ENCODE measurements around the gene IGFLR1. TPM values are rescaled to one million over a fixed set of nuclear protein-coding genes. Genes with fewer than 3 reads are reported as not detected.

IGFLR1 gene
- total RNA-seq, 3 donors from 2014 or later = 5.3 to 14.6 (median 8.2) TPM

GRCh38 chr19:35708391-35708790 lies 33.9 kb downstream of the IGFLR1 start:
- intact Hi-C loops (cut with DNase I, micrococcal nuclease) = no loop called here

GRCh38 chr19:35704218-35704617 lies 38.0 kb downstream of the IGFLR1 start, which contains the start of gene ZBTB32:
Gene ZBTB32 (plus strand): TSS chr19:35704558. CDS start chr19:35714627, 10,069 bp downstream.
- TF ChIP-seq CTCF (IDR thresholded peaks at IDR 0.05) = no peak
- ATAC-seq (peak; percentile 51), DNase-seq (peak in 2 of 3 donors; percentile 45 to 59)
- intact Hi-C loops (cut with DNase I, micrococcal nuclease) = no loop called here
- peaks cover 4% of the 10 kb centered on the region for H3K4me1 ChIP-seq (ENCODE audit: low read depth)
- H3K36me3 ChIP-seq (ENCODE audit: low read depth) = no peaks in the 10 kb centered on the region
- no peaks in the 10 kb centered on the region for H3K9me3 ChIP-seq
- H3K4me3 ChIP-seq = no peak within 1 kb of the TSS

More at GRCh38 chr19:35708391-35708790, 33.9 kb downstream of the IGFLR1 start:
- no peak for ATAC-seq
- no peak overlapping the region for H3K4me3 ChIP-seq
- no peaks in the 10 kb centered on the region for H3K36me3 ChIP-seq (ENCODE audit: low read depth)
- no peak for DNase-seq
- H3K9me3 ChIP-seq = no peaks in the 10 kb centered on the region
- H3K4me1 ChIP-seq (ENCODE audit: low read depth) = no peaks in the 10 kb centered on the region
- no peak for TF ChIP-seq CTCF (IDR thresholded peaks at IDR 0.05)

- Histone ChIP-seq H3K9me3 (no peaks in the 10 kb centered on the region), H3K4me1 (ENCODE audit: low read depth) (peaks cover 4% of the 10 kb centered on the region), H3K4me3 (no peak overlapping the region), H3K36me3 (ENCODE audit: low read depth) (no peaks in the 10 kb centered on the region)
- no peak for ATAC-seq
- no peak for DNase-seq
- intact Hi-C loops (cut with DNase I, micrococcal nuclease) = no loop called here
- TF ChIP-seq CTCF (IDR thresholded peaks at IDR 0.05) = no peak
Observed at GRCh38 chr19:35703343-35703742, 38.9 kb downstream of the IGFLR1 start.

GRCh38 chr19:35702223-35703012 lies 39.8 kb downstream of the IGFLR1 start:
- DNase-seq (peak; percentile 92 to 97 (median 95)), ATAC-seq (peak; percentile 99)
- Histone ChIP-seq H3K4me1 (ENCODE audit: low read depth) (peaks cover 4% of the 10 kb centered on the region), H3K9me3 (no peaks in the 10 kb centered on the region), H3K36me3 (ENCODE audit: low read depth) (no peaks in the 10 kb centered on the region), H3K4me3 (no peak overlapping the region)
- TF ChIP-seq CTCF (IDR thresholded peaks at IDR 0.05) = no peak
- intact Hi-C loops (cut with DNase I, micrococcal nuclease) = no loop called here

- H3K4me1 ChIP-seq (ENCODE audit: low read depth) = no peaks in the 10 kb centered on the region
- no peak overlapping the region for H3K4me3 ChIP-seq
- TF ChIP-seq CTCF (IDR thresholded peaks at IDR 0.05) = no peak
- no peaks in the 10 kb centered on the region for H3K9me3 ChIP-seq
- no peaks in the 10 kb centered on the region for H3K36me3 ChIP-seq (ENCODE audit: low read depth)
- ATAC-seq = no peak
- intact Hi-C loops (cut with DNase I, micrococcal nuclease) = loop anchor here in 1 of 2 donors (10.0 kb wide), 1 partner anchor 238 kb away; the partner anchor contains the start of gene LRFN3
- no peak for DNase-seq
Observed at GRCh38 chr19:35696835-35697234, 45.4 kb downstream of the IGFLR1 start.

Data from mucosa of descending colon (tissue), 3 donors.